ENCODE results near the gene PLXNA1. TPM values are rescaled to one million over a fixed set of nuclear protein-coding genes. Genes with fewer than 3 reads are reported as not detected.

The PLXNA1 gene
- total RNA-seq, result 69.8 to 99.1 TPM (median 98.2 TPM) in 3 replicates
- long read RNA-seq, full-length matches to known transcripts, result 7 of 172 reads
- long read RNA-seq, partial matches to known transcripts, result 146 of 172 reads
- long read RNA-seq, other reads (novel, unspliced or antisense), result 19 of 172 reads

DNA sequence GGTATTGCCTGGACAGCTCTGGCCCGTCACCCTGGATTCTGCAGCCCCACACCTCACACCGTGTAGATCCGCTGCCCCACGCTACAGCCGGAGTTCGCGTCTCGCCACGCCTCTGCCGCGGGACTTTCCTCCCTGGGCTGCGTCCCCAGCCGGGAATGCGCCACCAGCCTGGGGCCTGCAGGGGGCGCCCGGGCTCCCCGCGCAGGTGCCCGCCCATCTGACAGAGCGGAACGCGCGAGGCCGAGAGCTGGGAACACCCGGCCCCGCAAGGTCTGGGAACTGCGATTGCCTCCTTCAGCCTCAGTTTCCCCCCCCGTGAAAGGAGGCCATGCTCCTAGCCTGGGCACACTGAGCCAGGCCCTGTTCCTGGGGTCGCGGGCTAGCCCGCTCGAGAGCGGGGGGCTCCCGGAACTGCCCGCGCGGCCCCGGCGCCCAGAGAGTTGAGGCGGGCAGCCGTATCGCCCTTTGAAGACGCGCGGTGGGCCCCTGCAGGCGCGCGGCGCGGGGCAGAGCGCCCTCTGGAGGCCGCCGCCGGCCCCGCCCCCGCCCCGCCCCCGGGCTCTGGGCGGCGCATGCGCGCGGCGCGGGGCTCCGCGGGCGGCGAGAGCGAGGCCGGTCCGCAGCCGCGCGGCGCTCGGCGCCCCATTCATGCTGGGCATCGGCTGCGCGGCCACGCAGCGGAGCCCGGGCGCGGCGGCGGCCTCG lies at the start of gene PLXNA1:
Gene PLXNA1, plus strand, starts transcription at position 645 of the 705 bp plus-strand sequence. CDS start 5,479 bp downstream, outside the sequence.
- no peak for DNase-seq (ENCODE audit: low spot score)
- H3K4me1 Mint-ChIP-seq (ENCODE audit: low read depth), result peaks cover 36% of the 10 kb centered on the region
- H3K4me3 Mint-ChIP-seq (ENCODE audit: unreplicated experiment), result peak within 1 kb of the TSS; percentile 73
- peak within 1 kb of the TSS; percentile 17 for H3K27ac Mint-ChIP-seq (ENCODE audit: unreplicated experiment)
- no peaks in the 10 kb centered on the region for H3K9me3 Mint-ChIP-seq (ENCODE audit: low read depth)
- TF ChIP-seq, protein P1, sequence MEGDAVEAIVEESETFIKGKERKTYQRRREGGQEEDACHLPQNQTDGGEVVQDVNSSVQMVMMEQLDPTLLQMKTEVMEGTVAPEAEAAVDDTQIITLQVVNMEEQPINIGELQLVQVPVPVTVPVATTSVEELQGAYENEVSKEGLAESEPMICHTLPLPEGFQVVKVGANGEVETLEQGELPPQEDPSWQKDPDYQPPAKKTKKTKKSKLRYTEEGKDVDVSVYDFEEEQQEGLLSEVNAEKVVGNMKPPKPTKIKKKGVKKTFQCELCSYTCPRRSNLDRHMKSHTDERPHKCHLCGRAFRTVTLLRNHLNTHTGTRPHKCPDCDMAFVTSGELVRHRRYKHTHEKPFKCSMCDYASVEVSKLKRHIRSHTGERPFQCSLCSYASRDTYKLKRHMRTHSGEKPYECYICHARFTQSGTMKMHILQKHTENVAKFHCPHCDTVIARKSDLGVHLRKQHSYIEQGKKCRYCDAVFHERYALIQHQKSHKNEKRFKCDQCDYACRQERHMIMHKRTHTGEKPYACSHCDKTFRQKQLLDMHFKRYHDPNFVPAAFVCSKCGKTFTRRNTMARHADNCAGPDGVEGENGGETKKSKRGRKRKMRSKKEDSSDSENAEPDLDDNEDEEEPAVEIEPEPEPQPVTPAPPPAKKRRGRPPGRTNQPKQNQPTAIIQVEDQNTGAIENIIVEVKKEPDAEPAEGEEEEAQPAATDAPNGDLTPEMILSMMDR (IDR thresholded peaks at IDR 0.05), result peak; percentile 97
- no peaks in the 10 kb centered on the region for H3K27me3 Mint-ChIP-seq (ENCODE audit: low read depth)
- H3K36me3 Mint-ChIP-seq (ENCODE audit: low read depth), result no peaks in the 10 kb centered on the region

DNA sequence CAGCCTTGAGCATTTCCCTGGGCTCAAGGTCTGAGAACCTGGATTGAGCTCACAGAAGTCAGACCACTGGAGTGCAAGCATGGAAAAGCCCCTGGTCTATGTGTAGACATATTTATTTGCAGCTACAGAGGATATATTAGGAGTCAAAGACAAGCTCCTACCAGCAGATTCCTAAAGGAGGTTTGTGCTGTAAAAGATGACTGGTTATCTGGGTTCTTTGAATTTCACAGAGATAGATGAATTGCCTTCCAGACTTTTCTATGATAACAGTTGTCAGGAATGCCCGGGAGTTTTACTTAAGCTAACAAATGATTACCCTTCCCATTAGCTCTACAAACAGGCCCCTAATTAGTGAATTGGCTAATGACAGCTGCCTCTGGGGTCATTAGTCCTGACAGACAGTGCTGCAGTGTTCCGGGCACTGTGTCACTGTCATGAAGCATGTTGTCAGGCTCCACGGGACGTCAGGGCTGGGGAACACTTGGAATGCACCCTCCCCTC lies 48.8 kb upstream of the PLXNA1 start:
- TF ChIP-seq, protein P1 (IDR thresholded peaks at IDR 0.05), result no peak
- H3K27ac Mint-ChIP-seq (ENCODE audit: unreplicated experiment), result peak overlapping the region; percentile 88
- H3K4me1 Mint-ChIP-seq (ENCODE audit: low read depth), result peaks cover 46% of the 10 kb centered on the region
- H3K9me3 Mint-ChIP-seq (ENCODE audit: low read depth), result no peaks in the 10 kb centered on the region
- no peak for DNase-seq (ENCODE audit: low spot score)
- H3K27me3 Mint-ChIP-seq (ENCODE audit: low read depth), result no peaks in the 10 kb centered on the region
- H3K4me3 Mint-ChIP-seq (ENCODE audit: unreplicated experiment), result no peak overlapping the region
- H3K36me3 Mint-ChIP-seq (ENCODE audit: low read depth), result no peaks in the 10 kb centered on the region

DNA sequence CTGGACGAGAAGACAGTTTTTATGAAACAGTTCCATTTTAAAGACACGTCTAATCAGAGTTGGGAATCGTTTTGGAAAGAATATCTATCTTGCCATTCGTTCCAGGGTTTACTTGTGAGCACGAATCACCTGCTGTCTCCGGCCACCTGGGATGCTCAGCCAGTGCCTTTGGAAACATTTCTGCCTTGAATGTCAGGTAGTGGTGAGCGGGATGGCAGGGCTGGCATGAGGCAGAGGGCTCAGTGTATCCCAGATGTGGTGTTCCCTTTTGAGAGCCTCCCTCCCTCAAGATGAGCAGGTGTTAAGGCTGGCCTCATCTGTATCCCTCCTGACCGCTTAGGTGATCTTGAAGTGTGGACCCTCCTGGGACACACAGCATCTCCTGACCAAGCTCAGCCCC lies 47.9 kb upstream of the PLXNA1 start:
- no peak overlapping the region for H3K4me3 Mint-ChIP-seq (ENCODE audit: unreplicated experiment)

DNA sequence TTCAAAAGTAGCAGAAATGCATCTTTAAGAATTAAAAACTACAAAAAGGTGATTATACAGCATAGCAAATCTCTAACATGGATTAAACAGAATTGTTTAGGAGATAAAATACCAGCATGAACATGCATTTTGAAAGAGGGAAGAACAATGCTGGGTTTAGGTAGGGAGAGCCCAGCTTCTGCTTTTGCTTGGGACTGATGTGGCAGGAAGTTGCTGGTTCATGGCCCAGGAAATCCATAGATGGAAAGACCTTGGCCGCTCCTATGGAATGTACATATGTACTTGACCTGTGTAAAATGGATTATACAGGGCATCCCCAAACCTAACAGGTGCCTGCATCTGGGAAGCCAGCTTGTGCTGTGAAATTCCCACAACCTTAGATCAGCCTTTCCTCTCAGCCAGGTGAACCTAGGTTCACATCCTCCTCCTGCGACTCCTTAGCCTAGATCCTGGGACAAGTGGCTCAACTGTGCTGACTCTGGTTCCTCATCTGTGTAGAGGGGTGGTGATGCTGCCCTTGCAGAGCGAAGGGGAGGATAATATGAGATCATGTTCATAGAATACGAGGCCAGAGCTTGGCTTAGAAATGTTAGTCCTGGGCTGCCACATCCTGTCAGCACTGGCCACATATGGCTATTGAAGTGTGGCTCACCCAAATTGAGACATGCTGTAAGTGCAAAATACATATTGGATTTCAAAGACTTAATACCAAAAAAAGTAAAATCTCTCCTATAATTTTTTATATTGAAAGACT lies 47.0 kb upstream of the PLXNA1 start:
- DNase-seq (ENCODE audit: low spot score), result no peak
- Mint-ChIP-seq H3K27me3 (ENCODE audit: low read depth) (no peaks in the 10 kb centered on the region), H3K36me3 (ENCODE audit: low read depth) (no peaks in the 10 kb centered on the region), H3K9me3 (ENCODE audit: low read depth) (no peaks in the 10 kb centered on the region), H3K27ac (ENCODE audit: unreplicated experiment) (no peak overlapping the region), H3K4me1 (ENCODE audit: low read depth) (peaks cover 47% of the 10 kb centered on the region), H3K4me3 (ENCODE audit: unreplicated experiment) (no peak overlapping the region)
- TF ChIP-seq, protein P1 (IDR thresholded peaks at IDR 0.05), result no peak

More for the DNA sequence above, 47.9 kb upstream of the PLXNA1 start:
- Mint-ChIP-seq H3K9me3 (ENCODE audit: low read depth) (no peaks in the 10 kb centered on the region), H3K27me3 (ENCODE audit: low read depth) (no peaks in the 10 kb centered on the region), H3K4me1 (ENCODE audit: low read depth) (peaks cover 51% of the 10 kb centered on the region), H3K36me3 (ENCODE audit: low read depth) (no peaks in the 10 kb centered on the region), H3K27ac (ENCODE audit: unreplicated experiment) (no peak overlapping the region)
- no peak for DNase-seq (ENCODE audit: low spot score)
- TF ChIP-seq, protein P1 (IDR thresholded peaks at IDR 0.05), result no peak

DNA sequence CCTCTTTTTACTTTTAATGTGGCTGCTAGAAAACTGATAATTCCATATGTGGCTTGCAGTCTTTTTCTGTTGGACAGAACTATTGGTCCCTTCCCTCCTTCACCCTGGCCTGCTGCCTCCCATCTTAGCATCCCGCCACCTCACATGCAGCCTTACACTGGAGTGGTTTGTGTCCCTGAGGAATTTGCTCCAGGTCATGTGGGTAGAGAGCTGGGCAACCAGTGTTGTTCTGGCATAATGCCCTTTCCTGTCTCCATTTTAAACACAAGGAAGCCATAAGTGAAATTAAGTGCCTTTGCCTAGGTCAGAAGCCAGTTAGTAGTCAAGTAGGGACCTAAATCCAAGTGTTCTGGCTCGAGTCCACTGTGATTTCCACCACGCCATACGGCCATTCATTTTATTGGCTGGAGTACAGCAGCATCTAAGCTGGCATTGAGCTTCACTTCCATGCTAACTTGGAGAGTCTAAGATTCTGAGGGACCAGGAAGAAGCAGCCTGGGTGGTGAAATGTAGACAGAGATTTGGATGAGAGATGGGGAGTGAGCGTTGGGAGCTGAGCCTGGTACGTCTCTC lies 46.0 kb upstream of the PLXNA1 start:
- no peak for DNase-seq (ENCODE audit: low spot score)
- H3K4me1 Mint-ChIP-seq (ENCODE audit: low read depth), result peaks cover 41% of the 10 kb centered on the region
- H3K27me3 Mint-ChIP-seq (ENCODE audit: low read depth), result no peaks in the 10 kb centered on the region
- no peaks in the 10 kb centered on the region for H3K36me3 Mint-ChIP-seq (ENCODE audit: low read depth)
- H3K4me3 Mint-ChIP-seq (ENCODE audit: unreplicated experiment), result no peak overlapping the region
- no peaks in the 10 kb centered on the region for H3K9me3 Mint-ChIP-seq (ENCODE audit: low read depth)
- H3K27ac Mint-ChIP-seq (ENCODE audit: unreplicated experiment), result no peak overlapping the region
- TF ChIP-seq, protein P1 (IDR thresholded peaks at IDR 0.05), result no peak
